HepG2 (cell line): ENCODE results near the gene GRIN2D.

Source experiments
- GABPA ChIP-seq, 2 experiments: IDR thresholded peaks; 2 replicates each; pipeline ENCODE4 v1.6.1; 2011 to 2016; ENCODE audit warnings: low read depth in 2 of 2, low read length in 1 of 2, missing biosample characterization in 1 of 2, missing genetic modification characterization in 1 of 2
- MTA3 ChIP-seq: sonication (generic); formaldehyde crosslinking; IDR thresholded peaks from 2 replicates; pipeline ENCODE4 v1.4.0; 2020; ENCODE audit warnings: missing genetic modification reagents
- NR3C1 ChIP-seq: sonication (generic); formaldehyde crosslinking; IDR thresholded peaks from 2 replicates; pipeline ENCODE4 v1.4.0; 2020; ENCODE audit warnings: missing genetic modification reagents
- POLR2A ChIP-seq, 2 experiments: IDR thresholded peaks; 2 replicates each; pipeline ENCODE4 v1.6.1; 2011; ENCODE audit warnings: low read depth in 2 of 2, low read length in 2 of 2, mild to moderate bottlenecking in 1 of 2, moderate library complexity in 1 of 2; ENCODE audit not compliant: insufficient read depth in 1 of 2

DNA sequence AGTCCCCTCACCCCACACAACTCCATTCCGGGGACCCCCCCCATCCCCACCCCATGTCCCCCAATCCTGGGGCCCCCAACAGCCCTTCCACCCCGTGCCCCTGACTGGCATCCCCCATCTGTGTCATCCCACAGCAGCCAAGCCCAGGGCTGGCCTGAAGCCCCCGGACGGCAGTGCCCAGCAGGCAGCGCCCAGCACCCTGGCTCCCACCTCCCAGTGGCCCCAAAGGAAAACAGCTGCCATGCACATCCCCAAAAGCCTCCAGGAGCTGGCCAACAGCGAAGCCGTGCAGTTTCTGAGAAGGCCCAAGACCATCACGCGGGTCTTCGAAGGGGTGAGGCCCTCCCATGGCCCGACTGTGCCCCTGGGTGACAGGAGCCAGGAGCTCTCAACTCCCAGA, 27.9 kb upstream of the GRIN2D start:
- TF ChIP-seq NR3C1 (CRISPR knock-in tag) (no peak), GABPA (IDR thresholded peaks at IDR 0.05; ENCODE audit: low read depth, low read length) (no peak), GABPA (CRISPR knock-in tag; IDR thresholded peaks at IDR 0.05; ENCODE audit: low read depth) (no peak), POLR2A (IDR thresholded peaks at IDR 0.05; ENCODE audit: insufficient read depth in 1 of 2, low read depth in 2 of 2, low read length in 2 of 2) (no peak), MTA3 (CRISPR knock-in tag) (no peak)
